GM18502 (cell line): ENCODE data around the gene KCNC1.

Source experiments
- ATAC-seq: cut with Tn5 transposase; IDR thresholded peaks from one replicate; pipeline ENCODE4 v1.9.1; 2021; ENCODE audit warnings: mild to moderate bottlenecking; ENCODE audit not compliant: unreplicated experiment, poor library complexity

KCNC1 gene

DNA sequence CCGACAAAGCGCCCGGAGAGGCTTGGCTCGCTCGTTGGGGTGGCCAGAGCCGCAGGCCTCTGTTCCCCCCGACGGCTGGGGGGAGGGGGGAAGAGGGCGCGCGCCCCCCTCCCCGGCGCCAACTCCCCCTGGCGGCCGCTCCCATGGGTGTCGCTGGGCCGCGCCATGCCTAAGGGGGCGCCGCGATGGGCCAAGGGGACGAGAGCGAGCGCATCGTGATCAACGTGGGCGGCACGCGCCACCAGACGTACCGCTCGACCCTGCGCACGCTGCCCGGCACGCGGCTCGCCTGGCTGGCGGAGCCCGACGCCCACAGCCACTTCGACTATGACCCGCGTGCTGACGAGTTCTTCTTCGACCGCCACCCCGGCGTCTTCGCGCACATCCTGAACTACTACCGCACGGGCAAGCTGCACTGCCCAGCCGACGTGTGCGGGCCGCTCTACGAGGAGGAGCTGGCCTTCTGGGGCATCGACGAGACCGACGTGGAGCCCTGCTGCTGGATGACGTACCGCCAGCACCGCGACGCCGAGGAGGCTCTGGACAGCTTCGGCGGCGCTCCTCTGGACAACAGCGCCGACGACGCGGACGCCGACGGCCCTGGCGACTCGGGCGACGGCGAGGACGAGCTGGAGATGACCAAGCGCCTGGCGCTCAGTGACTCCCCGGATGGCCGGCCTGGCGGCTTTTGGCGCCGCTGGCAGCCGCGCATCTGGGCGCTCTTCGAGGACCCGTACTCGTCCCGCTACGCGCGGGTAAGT, 1.4 kb downstream of the KCNC1 start:
- ATAC-seq: no peak

DNA sequence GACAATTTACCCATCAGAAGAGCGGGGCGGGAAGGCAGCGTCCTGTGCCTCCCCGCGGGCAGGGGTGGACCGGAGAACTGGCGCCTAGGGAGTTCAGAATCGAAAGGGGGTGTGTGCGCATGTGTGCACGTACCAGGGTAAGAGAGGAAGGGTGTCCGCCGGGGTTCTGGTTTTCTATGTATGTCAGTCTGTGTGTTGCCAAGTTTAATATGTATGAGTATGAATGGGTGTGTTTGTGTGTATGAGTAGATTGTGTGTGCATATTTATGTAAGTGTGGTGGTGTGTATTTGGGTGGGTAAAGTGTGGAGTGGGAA, 2.0 kb downstream of the KCNC1 start:
- ATAC-seq: no peak

DNA sequence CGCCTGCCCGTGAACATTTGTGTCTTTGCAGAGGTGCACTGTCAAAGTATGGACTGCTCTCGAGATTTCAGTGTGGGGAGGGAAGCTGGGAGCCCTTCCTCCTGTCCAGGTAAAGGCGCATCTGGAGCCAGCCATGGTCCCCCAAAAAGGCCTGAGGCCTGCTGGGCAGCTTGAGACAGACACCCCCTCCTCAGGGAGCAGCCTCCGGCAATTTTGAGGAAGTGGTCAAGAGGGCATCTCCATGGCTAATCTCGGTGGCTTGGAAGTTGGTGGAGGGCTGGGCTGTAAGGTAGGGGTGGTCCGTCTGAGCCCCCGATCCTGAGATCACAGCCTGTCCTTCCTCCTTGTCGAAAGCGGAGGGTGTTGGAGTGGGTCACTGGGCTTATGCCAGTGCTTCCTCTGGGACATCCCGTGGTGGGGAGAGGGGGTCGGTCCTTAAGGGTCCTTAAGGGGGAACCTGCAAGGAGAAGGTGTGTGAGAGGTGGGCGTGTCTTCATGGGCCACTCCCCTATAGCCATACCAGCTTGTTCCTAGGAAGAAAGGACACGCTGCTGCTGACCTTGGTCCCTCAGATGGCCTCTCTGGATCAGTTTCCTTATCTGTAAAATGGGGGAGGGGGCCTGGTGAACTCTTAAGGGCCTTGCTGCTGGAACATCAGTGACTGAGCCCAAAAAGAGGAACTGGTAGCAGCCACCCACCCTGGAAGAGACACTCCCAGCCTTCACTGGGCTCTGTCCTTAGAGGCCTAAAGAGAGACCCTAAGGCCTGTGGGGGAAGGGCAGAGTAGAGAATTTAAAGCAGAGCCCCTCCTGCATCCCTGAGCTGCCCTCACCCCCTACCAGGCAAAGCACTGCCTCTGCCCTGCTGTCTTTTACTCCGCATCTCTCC, 2.6 kb downstream of the KCNC1 start:
- no peak for ATAC-seq

DNA sequence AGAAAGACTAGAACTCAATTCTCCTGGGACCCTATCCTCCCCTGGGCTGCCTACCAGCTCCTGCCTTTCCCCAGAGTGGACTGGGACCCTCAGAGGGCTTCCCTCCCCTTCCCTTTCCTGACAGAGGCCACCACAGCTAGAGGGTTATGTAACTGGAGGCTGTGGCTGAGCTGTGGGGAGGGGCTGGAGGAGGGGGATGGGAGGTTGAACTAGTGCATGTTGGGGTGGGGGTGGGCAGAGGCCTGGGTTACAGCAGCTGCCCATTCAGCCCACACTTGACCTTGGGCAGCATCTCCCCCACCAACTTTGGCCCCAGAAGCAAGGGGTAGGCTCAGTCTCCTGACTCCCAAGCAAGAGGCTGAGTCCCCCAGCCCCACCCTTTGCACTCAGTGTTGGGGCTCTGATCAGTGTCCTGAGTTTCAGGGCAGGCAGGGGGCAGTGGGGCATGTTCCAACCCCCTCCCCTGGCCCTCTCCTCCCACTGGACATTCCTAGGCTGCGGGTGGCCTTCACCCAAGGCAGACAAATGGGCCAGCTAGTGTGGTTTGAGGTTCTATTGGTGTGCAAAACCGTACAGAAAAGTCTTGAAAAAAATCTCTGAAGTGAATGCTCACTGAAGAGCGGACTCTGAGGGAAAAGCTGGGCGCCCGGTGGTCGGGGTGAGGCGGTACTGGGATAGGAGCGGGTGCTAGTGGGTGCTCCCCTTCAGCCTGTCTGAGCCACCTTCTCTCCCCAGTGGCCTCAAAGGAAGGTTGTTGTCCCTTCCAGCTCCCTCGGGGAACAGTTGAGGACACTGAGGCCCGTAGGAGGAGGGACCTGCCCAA, 3.8 kb downstream of the KCNC1 start:
- ATAC-seq: no peak

DNA sequence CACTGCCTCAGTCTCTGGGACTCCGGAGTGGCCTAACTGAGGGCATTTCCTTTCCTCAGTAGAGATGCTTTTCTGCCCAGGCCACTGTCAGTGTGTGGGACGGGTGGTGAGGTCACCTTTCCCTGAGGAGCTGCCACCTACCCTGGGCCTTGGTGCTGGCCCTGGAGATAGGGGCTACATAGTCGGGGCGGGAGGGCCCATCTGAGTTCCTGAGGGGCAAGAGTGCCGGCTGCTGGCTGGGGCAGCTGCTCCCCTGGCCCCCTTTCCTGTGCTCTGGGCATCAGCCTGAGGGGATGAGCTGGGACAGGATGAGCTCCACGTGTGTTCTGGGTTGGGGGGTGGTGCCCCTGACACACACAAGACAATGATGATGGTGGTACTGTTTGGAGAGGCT, 5.4 kb downstream of the KCNC1 start:
- ATAC-seq: no peak

DNA sequence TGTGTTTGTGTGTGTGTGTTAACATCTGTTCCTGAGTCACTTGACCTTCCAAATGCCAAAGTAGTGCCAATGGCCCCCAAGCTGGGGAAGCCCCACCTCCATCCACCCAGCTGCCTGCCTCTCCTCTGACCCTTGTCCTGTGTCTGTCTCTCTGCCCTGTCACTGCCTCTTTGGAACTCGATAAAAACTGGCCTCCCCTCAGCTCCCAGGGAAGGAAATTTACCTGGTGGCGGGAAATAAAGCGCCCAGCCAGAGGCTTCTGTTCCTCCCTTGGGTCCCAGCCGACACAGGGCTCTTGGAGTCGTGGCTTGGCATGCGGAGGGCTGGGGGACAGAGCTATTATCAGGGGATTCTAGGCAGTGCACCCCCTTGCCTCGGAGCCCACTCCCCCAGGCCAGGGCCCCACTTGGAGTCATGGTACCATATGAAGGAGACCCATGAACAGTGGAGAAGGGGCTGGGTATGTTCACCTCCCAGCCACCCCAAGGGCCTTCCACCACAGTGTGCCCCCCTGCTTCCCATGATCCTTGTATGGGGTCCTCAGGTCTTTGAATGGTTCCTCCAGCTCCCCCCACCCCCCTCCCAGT, 6.2 kb downstream of the KCNC1 start:
- no peak for ATAC-seq

DNA sequence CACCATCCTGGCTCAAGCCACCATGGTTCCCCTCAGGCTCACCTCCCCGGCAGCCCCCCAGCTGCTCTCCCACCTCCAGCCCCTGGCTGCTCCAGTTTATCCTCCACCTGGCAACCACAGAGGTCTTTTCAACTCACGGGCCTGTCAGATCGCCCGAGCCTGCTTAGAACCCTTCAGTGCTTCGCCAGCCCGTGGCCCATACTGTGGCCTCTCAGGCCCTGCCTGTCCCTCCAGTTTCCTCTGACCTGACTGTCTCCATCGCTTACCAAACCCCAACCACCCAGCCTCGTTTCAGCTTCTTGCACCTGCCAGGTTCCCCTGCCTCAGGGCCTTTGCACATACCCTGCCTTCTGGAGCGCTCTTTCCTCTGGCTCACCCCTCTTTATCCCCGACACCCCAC, 6.9 kb downstream of the KCNC1 start:
- no peak for ATAC-seq

DNA sequence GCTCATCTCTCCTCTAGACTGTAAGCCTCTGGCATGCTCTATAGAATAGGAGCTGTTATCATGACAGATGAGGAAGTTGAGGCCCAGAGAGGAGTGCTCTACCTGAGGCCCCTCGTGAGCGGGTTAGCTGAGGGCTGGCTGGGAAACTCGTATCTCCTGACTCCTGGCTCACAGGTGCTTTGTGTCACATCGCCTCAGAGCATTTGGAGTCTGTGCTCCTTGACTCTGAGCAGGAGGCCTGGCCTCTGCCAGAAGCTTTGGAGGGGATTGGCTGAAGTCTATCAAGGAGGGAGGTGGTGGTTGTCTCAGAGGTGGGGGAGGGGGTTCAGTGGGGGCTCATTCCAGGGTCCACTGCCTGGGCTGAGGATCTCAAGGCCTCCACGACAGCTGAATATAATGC, 7.4 kb downstream of the KCNC1 start:
- no peak for ATAC-seq

DNA sequence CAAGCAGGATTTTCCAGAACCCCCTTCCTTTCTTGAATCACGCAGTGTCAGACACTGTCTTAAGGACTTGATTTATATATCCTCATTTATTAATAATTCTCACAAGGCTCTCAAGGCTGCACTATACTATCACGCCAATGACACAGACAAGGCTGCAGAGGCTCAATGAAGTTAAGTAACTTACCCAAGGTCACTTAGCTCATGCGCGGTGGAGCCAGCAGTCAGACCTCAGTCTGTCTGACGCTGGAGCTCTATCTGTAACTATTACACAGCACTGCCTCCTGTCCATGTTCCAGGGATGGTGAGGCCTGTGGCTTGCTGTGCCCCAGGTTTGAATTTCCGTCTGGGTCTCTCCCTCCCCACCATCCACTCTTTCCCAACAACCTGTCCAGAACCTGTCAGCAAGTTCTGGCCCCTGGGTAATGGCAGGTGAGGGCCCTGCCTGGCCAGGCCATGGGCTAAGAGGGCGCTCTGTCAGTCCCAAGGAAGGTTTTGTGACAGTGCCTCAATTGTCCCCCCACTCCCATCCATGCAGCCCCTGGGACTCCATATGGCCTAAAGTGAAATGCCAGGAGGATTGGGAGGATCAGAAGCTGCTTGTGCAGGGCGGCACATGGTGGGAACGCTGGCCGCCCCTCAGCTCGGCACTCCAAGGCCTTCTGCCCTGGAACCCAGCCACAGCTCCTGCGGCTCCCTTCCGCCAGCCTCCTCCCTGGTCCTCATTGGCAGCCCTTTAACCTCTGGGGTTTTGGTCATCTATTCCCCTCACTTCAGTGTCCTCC, 8.6 kb downstream of the KCNC1 start:
- ATAC-seq: no peak

DNA sequence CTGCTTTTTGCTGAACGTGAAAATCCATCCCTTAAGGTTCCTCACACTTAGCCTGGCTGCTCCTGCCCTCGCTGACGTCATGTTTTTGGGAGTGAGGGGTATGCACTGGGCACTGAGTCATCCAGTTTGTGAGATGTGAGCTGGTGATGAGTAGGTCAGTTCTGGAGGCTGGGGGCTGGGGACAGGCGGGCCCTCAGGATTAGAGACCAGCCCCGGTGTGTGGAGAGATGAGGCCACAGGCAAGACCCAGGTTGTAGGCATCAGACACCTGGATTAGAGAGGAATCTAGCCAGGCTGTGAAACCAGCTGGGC, 9.2 kb downstream of the KCNC1 start:
- ATAC-seq: no peak

DNA sequence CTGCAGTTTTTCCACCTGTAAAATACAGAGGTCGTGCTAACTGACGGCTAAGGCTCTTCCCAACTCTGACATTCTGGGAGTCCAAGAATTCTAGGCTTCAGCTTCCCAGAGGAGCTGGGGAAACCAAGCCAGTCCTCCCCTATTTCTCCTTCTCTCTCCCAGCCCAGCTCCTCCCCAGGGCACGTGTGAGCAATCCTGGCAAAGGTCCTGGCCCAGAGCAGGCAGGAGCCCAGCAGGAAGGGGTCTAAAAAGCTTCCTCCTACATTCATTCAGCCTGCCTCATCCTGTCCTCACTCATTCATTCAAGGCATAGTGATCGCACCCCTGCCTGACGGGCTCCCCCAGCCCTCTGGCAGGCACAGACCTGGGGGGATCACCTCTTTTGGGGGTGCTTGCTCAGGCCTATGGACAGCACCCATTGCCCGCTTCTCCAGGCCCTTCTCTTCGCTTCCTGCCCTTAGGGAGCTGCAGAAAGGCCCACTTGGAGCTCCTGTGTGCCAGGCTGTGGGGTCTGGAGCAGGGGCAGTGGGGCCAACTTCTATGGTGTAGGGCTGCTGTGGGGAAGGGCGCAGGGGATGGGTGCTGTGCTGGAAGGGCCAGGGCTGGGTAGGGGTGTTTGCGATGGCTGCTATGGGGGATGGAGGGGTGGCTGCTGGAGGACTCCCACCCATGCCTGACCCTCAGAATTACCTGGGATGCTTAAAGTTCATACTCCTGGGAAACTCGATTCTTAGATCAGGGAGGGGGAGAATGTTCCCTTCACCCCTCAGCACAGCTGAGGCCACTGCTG, 9.8 kb downstream of the KCNC1 start:
- ATAC-seq: no peak

DNA sequence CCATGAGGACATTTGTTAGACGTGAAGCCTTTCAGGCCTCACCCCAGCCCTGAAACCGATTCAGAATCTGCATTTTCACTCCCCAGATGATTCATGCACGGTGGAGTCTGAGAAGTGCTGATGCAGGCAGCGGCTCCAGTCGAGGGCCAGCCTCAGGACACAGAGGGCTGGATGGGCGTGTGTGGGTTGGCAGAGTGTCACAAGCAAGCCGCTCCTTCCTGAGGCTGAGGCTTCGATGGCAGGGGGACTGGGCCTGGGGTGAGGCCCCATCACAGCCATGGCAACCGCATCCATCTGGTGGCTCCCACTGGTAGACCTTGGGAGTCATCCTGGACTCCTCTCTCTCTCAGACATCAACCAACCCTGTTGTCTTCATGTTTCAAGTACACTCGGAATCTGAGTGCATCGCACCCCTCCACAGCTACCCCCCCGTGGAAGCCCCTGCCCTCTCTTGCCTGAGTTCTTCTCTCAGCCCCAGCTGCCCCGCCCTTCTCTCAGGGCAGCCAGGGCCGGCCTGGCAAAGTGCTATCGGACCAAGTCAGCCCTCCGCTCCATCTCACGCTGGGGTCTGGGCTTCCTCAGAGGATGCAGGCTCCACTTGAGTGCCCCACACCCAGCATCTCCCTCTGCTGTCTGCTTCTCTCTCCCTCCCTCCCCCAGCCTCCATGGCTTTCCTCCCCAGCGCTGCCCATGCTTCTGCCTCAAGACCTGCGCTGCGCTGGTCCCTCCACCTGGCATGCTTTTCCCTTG, 10.6 kb downstream of the KCNC1 start:
- no peak for ATAC-seq

DNA sequence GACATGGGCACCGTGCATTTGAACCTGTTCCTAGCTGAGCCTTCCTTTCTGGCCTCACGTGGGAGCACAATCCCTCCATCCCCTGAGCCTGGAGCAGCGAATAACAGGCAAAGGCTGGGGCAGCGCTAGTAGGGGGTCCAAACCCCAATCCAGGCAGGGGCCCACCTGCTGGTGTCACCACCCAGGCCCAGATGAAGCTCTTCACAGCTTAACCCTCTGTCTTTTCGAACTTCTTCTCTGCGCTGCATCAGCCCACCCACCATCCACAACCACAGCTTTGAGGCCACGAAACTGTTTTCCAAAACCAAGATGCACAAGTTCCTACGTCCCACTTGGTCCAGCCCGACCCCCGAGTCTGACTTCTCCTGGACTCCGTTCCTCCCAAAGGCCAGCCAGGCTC, 11.5 kb downstream of the KCNC1 start:
- ATAC-seq: no peak

DNA sequence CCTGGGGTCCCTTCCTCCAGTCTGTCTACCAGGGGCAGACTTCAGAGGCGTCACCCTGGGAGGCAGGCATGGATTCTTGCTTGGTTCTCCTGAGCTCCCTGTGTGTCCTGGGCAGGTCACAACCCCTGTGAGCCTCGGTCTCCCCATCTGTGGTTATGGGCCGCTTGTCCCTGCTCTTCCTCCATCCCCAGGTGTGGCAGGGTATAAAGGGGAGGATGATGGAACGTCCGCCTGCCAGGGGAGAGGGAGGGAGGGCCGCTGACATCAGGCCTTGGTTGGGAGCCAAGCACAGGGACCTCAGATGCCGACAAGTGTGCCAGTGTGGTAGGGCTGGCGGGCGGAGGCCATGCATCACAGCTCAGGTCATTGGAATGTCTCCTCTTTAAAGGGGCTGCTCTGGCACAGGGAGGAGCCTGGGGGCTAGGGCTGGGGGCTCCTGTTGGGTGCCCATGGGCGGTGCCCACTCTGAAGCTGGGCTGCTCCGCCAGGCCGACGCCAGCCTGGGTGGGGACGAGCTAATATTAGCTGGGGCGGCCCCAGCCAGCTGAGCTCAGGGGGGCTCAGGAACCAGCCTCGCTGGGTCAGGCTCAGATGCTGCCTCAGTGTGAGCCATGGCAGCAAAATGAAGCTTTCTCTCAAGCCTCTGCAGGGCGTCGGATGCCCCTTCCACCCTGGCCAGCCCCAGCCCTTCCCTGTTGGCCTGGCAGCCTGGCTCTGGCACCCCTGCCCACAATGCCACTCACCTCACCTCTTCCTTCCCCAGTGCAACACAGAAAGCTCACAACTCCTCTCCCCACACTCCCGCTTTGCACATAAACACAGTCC, 12.8 kb downstream of the KCNC1 start:
- ATAC-seq: no peak

DNA sequence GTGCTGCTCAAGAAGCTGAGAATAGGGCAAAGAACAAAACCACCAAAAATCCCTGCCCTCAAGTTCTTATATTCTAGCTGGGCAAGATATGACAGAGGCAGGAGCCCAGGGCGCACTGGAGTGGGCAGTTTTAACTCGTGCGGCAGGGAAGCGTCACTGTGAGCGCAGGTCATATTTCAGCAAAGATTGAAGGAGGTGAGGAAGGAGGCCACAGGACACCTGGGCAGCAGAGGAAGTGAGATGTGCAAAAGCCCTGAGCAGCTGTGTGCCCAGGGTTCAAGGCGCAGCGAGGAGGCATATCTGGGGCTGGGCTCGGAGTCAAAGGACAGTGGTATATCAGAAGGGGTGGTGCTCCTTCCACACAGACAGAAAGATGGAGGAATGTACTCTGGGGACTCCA, 13.5 kb downstream of the KCNC1 start:
- no peak for ATAC-seq

DNA sequence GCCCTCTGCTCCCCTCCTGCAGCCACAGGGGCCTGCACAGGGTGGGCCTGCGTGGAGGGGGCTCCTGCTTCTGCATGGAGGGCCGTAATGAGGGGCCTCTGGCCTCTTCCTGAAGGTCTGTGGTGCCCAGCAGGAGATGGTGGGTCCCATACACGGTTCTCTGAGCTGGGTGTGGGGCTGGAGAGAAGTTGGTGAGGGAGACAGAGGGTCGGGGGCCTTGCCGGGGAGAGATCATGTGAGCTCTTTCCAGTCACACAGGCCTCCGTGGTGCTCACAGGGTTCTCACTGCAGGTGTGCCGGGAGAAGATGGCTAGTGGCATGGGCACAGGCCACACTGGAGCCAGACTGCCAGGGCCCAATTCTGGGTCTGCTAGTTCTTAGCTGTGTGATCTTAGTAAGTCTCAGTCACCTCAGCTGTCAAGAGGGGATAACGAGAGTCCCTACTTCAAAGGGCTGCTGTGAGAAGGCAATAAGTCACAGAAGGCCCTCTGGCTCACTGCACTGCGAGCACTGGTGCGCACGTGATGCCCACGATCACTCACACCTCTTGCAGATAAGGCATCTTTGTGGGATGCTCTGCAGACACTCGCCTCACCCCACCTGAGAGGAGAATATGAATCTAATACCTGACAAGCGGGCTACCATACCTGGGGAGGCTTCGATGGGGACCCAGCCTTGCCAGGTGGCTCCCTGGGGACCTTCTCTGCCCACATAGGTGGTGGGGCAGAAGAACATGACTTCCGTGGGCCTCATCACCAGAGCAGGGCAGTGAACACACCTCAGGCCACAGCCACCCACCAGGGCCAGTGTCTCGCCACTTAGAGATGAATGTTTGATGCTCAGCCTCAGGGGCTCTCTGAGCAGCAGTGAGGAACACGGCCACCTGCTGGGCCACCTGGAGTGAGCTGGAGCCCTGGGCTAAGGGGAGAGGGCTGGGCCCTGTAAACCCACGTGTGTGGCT, 14.5 kb downstream of the KCNC1 start:
- ATAC-seq: no peak
